ENCODE measurements around the gene NTSR1. TPM values are rescaled to one million over a fixed set of nuclear protein-coding genes. Genes with fewer than 3 reads are reported as not detected.

Gene NTSR1
- total RNA-seq, 1 donor from 2014 or later: 0.08 TPM

GRCh38 chr20:62694106-62694505 is 14.5 kb upstream of the NTSR1 start:
- peaks cover 37% of the 10 kb centered on the region for H3K27me3 ChIP-seq (ENCODE audit: control insufficient read depth, insufficient read depth, low read length)
- no peak for TF ChIP-seq CTCF (IDR thresholded peaks at IDR 0.05; ENCODE audit: insufficient read depth, low read length, poor library complexity, severe bottlenecking)
- H3K4me3 ChIP-seq (ENCODE audit: low read depth, low read length): no peak overlapping the region
- DNase-seq (ENCODE audit: low read depth): no peak
- no peaks in the 10 kb centered on the region for H3K36me3 ChIP-seq (ENCODE audit: control insufficient read depth, insufficient read depth, low read length)

GRCh38 chr20:62694868-62695267 is 13.8 kb upstream of the NTSR1 start:
- Histone ChIP-seq H3K36me3 (ENCODE audit: control insufficient read depth, insufficient read depth, low read length) (no peaks in the 10 kb centered on the region), H3K4me3 (ENCODE audit: low read depth, low read length) (no peak overlapping the region), H3K27me3 (ENCODE audit: control insufficient read depth, insufficient read depth, low read length) (peaks cover 37% of the 10 kb centered on the region)
- no peak for TF ChIP-seq CTCF (IDR thresholded peaks at IDR 0.05; ENCODE audit: insufficient read depth, low read length, poor library complexity, severe bottlenecking)
- no peak for DNase-seq (ENCODE audit: low read depth)

DNA sequence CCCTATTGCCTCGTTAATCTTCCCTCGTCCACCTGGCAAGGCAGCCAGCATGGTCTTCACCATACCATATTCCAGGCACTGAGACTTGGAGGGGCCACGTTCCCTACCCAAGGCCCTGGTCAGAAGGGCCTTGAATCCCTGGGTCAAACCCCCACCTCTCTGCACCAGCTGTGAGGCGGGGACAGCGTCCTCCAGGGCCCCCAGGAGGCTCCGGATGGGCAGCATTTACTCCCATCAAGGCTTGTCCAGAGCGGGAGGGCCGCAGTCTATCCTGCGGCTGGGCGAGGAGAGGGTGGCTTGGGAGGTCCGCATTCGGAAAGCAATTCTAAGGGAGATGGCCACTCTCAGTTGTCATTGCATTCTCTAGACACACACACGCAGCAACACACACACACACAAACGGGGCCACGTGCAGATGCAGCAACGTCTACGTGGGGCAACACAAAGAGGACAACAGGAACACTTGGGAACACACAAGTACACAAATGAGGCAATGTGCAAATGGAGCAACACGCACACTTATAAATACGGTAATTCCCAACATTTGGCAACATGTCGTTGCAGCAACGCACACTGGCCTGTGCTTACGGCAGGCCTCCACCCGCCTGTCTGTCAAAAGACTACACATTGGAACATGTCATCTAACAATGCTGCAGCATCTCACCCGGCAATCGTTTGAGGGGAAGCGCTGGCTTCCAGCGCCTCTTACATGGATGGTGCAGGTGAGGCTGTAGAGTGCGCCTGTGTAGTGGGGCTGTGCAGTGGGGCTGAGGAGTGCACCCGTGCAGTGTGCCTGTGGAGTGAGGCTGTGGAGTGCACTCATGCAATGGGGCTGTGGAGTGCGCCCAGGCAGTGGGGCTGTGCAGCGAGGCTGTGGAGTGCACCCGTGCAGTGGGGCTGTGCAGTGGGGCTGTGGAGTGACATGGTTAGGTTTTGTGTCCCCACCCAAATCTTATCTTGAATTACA is 12.9 kb upstream of the NTSR1 start:
- no peak for DNase-seq (ENCODE audit: low read depth)
- Histone ChIP-seq H3K36me3 (ENCODE audit: control insufficient read depth, insufficient read depth, low read length) (no peaks in the 10 kb centered on the region), H3K4me3 (ENCODE audit: low read depth, low read length) (no peak overlapping the region), H3K27me3 (ENCODE audit: control insufficient read depth, insufficient read depth, low read length) (peaks cover 38% of the 10 kb centered on the region)
- TF ChIP-seq CTCF (IDR thresholded peaks at IDR 0.05; ENCODE audit: insufficient read depth, low read length, poor library complexity, severe bottlenecking): no peak

DNA sequence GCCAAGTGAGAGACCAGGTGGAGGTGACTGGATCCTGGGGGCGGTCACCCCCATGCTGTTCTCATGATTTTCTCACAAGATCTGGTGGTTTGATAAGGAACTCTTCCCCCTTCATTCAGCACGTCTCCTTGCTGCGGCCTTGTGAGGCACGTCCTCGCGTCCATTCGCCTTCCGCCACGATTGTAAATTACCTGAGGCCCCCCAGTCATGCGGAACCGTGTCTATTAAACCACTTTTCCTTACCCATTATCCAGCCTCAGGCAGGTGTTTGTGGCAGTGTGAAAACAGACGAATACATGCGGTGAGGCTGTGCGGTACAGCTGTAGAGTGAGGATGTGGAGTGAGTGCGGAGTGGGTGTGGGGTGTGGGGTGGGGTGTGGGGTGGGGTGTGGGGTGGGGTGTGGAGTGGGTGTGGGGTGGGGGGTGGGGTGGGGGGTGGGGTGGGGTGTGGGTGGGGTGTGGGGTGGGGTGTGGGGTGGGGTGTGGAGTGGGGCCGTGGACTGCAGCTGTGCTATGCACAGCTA is 12.1 kb upstream of the NTSR1 start:
- no peak overlapping the region for H3K4me3 ChIP-seq (ENCODE audit: low read depth, low read length)
- no peak for TF ChIP-seq CTCF (IDR thresholded peaks at IDR 0.05; ENCODE audit: insufficient read depth, low read length, poor library complexity, severe bottlenecking)
- H3K27me3 ChIP-seq (ENCODE audit: control insufficient read depth, insufficient read depth, low read length): peaks cover 40% of the 10 kb centered on the region
- no peaks in the 10 kb centered on the region for H3K36me3 ChIP-seq (ENCODE audit: control insufficient read depth, insufficient read depth, low read length)
- no peak for DNase-seq (ENCODE audit: low read depth)

DNA sequence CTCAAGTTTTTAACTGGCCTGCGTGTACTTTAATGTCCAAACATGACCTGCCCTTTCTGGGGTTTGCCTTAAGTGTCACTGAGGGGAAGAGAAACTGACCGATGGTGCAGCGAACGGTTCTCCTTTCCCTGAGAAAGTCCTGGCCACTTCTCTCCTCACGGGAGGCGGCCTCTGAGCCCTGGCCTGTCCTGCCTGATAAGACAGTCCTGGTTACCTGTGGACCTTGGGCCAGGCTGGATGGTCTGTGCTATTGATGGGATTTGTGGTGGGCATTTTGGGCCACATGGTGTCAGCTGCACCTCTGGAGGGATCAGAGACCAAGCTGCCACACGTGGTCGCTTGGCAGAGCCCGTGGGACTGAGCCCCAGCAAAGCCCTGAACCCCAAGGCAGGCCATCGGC is 11.6 kb upstream of the NTSR1 start:
- Histone ChIP-seq H3K36me3 (ENCODE audit: control insufficient read depth, insufficient read depth, low read length) (no peaks in the 10 kb centered on the region), H3K4me3 (ENCODE audit: low read depth, low read length) (no peak overlapping the region), H3K27me3 (ENCODE audit: control insufficient read depth, insufficient read depth, low read length) (peaks cover 42% of the 10 kb centered on the region)
- no peak for DNase-seq (ENCODE audit: low read depth)
- TF ChIP-seq CTCF (IDR thresholded peaks at IDR 0.05; ENCODE audit: insufficient read depth, low read length, poor library complexity, severe bottlenecking): no peak

Measured in kidney epithelial cell (primary cell).